Measurements from ENCODE around the gene GPR151.

- TF ChIP-seq TAF1 (IDR thresholded peaks at IDR 0.05; ENCODE audit: borderline replicate concordance, insufficient read depth, low read length) (no peak), POLR2AphosphoS5 (IDR thresholded peaks at IDR 0.05; ENCODE audit: low read depth, low read length) (no peak)
Observed at GRCh38 chr5:146529984-146530383, 14.0 kb upstream of the GPR151 start.

All from PFSK-1 (cell line).